Stimulated activated naive CD8-positive, alpha-beta T cell treated with anti-CD3 and anti-CD28 coated beads, Interleukin-15, Interleukin-2, amounts not matched to agents 100 U/mL and 50 U/mL, for 24 hours (primary cell): ENCODE measurements around the gene IREB2.
"Not testable (repeated sequence)": the region's sequence is repeated elsewhere in the genome, so short reads cannot be mapped to it uniquely, and the experiment has no call there.

Experiments
- ATAC-seq: fragments of 150-1000 bp; cut with Tn5 transposase; one replicate; pipeline ENCODE4 v1.10.0; 2021
- DNase-seq: peaks from one replicate; pipeline ENCODE4 v3.0.0; 2021

Gene IREB2

GRCh38 chr15:78437762-78438618 lies at the start of gene IREB2:
Gene IREB2 (plus strand): TSS chr15:78438216. CDS start chr15:78438338, 122 bp downstream.
- ATAC-seq (peak; percentile 76), DNase-seq (peak; percentile 97)

- ATAC-seq (no peak), DNase-seq (no peak)
These were observed 49.2 kb upstream of the IREB2 start for GRCh38 chr15:78388865-78389264.

- ATAC-seq (no peak), DNase-seq (no peak)
These were observed 48.7 kb upstream of the IREB2 start for GRCh38 chr15:78389322-78389721.

GRCh38 chr15:78389738-78390137 lies 48.3 kb upstream of the IREB2 start:
- no peak for ATAC-seq
- no peak for DNase-seq

GRCh38 chr15:78390242-78390641 lies 47.8 kb upstream of the IREB2 start:
- DNase-seq (no peak), ATAC-seq (no peak)

GRCh38 chr15:78390826-78391225 lies 47.2 kb upstream of the IREB2 start:
- ATAC-seq, result no peak
- DNase-seq, result no peak

- DNase-seq (no peak), ATAC-seq (no peak)
These were observed 46.2 kb upstream of the IREB2 start for GRCh38 chr15:78391781-78392180.

GRCh38 chr15:78392430-78392829 lies 45.6 kb upstream of the IREB2 start:
- no peak for ATAC-seq
- DNase-seq, result no peak

- DNase-seq (no peak), ATAC-seq (no peak)
These were observed 44.9 kb upstream of the IREB2 start for GRCh38 chr15:78393137-78393536.

- ATAC-seq (no peak), DNase-seq (no peak)
These were observed 44.0 kb upstream of the IREB2 start for GRCh38 chr15:78394026-78394425.

GRCh38 chr15:78394981-78395616 lies 42.9 kb upstream of the IREB2 start:
- ATAC-seq, result no peak
- no peak for DNase-seq

GRCh38 chr15:78396186-78396814 lies 41.7 kb upstream of the IREB2 start:
- ATAC-seq, result no peak
- DNase-seq, result no peak

GRCh38 chr15:78396976-78397375 lies 41.0 kb upstream of the IREB2 start:
- no peak for DNase-seq
- ATAC-seq, result no peak

GRCh38 chr15:78397382-78397781 lies 40.6 kb upstream of the IREB2 start:
- no peak for ATAC-seq

GRCh38 chr15:78398076-78398825 lies 39.8 kb upstream of the IREB2 start:
- no peak for ATAC-seq

More at GRCh38 chr15:78397382-78397781, 40.6 kb upstream of the IREB2 start:
- no peak for DNase-seq

GRCh38 chr15:78399091-78399490 lies 38.9 kb upstream of the IREB2 start:
- DNase-seq (no peak), ATAC-seq (no peak)

More at GRCh38 chr15:78398076-78398825, 39.8 kb upstream of the IREB2 start:
- DNase-seq, result no peak

- no peak for ATAC-seq
- no peak for DNase-seq
These were observed 35.9 kb upstream of the IREB2 start for GRCh38 chr15:78402061-78402610.

- DNase-seq, result no peak
- no peak for ATAC-seq
These were observed 33.9 kb upstream of the IREB2 start for GRCh38 chr15:78404125-78404524.

- not testable (repeated sequence) for DNase-seq, ATAC-seq
These were observed 33.2 kb upstream of the IREB2 start for GRCh38 chr15:78404796-78405195.

- DNase-seq, result no peak
These were observed 32.6 kb upstream of the IREB2 start for GRCh38 chr15:78405336-78405924.

GRCh38 chr15:78406016-78406585 lies 31.9 kb upstream of the IREB2 start:
- DNase-seq, result no peak
- peak; percentile 32 for ATAC-seq

More at GRCh38 chr15:78405336-78405924, 32.6 kb upstream of the IREB2 start:
- ATAC-seq, result no peak
